Activated CD4-positive, alpha-beta T cell treated with anti-CD3 and anti-CD28 coated beads, Interleukin-2, amount 50 U/mL, for 16 hours (primary cell): Measurements from ENCODE around the gene RNF180.

Experiments used
- DNase-seq: peaks from one replicate; pipeline ENCODE4 v3.0.0-alpha.2; 2020

The RNF180 gene, protein sequence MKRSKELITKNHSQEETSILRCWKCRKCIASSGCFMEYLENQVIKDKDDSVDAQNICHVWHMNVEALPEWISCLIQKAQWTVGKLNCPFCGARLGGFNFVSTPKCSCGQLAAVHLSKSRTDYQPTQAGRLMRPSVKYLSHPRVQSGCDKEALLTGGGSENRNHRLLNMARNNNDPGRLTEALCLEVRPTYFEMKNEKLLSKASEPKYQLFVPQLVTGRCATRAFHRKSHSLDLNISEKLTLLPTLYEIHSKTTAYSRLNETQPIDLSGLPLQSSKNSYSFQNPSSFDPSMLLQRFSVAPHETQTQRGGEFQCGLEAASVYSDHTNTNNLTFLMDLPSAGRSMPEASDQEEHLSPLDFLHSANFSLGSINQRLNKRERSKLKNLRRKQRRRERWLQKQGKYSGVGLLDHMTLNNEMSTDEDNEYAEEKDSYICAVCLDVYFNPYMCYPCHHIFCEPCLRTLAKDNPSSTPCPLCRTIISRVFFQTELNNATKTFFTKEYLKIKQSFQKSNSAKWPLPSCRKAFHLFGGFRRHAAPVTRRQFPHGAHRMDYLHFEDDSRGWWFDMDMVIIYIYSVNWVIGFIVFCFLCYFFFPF

GRCh38 chr5:64165500-64166200 is at the start of gene RNF180:
RNF180 (plus strand) TSS chr5:64165843; CDS start chr5:64200808, 34,965 bp downstream.
- no peak for DNase-seq

DNA sequence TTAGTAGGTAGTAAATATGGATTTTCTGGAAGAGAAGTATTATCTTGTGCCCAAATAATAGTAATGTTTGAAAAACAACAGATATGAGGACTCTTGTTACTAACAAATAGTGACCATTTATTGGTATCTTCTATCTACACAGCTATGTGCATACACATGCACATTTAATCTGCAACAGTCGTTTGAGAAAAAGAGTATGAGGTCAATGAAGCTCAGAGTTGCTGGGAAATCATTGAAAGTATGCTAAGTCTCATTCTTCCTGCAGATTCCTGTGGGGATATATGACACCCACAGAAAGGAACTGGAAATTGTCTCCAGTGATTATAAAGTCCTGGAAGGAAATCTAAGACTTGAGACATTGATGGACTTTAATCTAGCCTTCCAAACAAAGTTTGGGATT is 40.1 kb upstream of the RNF180 start:
- no peak for DNase-seq

- DNase-seq: no peak
These were observed 39.4 kb upstream of the RNF180 start for GRCh38 chr5:64126202-64126741.

- no peak for DNase-seq
These were observed 25.6 kb upstream of the RNF180 start for GRCh38 chr5:64140018-64140417.

- DNase-seq: no peak
These were observed 21.0 kb upstream of the RNF180 start for GRCh38 chr5:64144425-64145215.

DNA sequence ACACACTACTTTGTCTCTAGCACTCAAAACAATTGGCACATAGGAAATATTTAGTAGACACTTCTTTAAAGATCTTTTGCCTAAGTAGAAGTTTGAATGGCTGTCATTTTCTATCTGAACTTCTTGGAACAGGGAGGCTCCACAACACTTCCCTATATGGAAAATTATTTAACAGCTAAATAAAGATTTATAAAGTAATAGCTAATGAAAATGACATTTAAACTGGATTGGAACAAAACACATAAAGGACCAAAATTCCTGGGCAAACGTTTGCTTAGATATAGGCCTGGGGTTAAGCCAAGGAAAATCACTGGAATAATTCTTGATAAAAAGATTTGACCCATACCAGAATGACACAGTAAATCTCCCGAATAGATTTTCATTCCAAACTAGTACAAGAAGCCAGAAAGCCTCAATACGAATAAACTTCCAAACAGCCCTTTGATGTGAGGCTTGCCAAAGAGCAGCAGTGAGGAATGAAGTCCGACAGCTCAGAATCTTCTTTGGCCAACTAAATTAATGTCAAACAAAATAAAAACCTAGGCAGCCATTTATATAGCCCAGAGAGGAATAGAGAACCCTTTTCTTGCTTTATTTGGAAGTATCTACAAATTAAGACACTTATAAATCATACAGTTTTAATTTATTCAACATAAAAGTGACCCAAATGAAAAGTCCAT is 20.3 kb upstream of the RNF180 start:
- no peak for DNase-seq

DNA sequence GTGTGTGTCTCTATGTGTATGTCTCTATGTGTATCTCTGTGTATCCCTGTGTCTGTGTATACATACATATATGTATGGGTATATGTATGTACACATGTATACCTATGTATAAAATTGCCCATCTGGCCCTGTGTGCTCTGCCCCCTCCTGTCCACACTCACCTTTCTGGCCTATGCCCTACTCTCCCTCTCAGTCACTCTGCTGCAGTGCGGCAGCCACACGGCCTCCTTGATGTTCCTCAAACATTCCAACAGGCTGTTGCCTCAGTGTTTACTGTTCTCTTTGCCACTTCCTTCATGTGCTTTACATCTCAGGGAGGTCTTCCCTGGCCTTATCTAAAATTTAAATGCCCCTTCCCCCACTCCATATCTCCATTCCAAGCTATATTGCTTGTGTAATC is 18.3 kb upstream of the RNF180 start:
- no peak for DNase-seq

DNA sequence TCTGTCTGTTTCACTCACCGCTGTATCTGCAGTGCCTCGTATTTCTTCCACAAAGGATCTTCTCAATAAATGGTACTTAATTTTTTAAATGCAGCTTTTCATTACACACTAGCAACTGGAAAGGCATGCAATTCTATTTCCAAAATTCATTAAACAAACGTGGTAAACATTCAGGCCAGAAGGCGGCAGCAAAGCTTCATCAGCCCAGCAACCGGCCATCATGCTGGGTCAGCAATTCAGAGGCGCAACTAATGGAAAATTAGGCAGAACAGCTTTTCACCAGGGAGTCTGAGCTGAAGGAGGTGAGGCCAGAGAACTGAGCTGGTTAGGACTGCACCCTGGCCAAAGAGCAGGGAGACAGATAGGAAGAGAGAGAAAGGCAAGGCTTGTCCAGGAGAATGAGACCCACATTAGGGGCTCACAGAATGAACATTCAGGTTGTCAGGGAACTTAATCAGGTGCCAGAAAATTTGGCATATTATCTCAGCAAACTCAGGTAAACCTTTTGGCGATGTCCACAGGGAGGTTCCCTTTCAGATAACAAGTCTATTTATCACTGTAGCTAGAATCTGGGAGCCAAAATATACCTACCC is 17.7 kb upstream of the RNF180 start:
- peak; percentile 17 for DNase-seq

- no peak for DNase-seq
These were observed 16.4 kb upstream of the RNF180 start for GRCh38 chr5:64149268-64149667.

GRCh38 chr5:64149857-64150521 is 15.7 kb upstream of the RNF180 start:
- no peak for DNase-seq

GRCh38 chr5:64156261-64156660 is 9.4 kb upstream of the RNF180 start:
- no peak for DNase-seq

- DNase-seq: no peak
These were observed 6.8 kb upstream of the RNF180 start for GRCh38 chr5:64158827-64159226.

DNA sequence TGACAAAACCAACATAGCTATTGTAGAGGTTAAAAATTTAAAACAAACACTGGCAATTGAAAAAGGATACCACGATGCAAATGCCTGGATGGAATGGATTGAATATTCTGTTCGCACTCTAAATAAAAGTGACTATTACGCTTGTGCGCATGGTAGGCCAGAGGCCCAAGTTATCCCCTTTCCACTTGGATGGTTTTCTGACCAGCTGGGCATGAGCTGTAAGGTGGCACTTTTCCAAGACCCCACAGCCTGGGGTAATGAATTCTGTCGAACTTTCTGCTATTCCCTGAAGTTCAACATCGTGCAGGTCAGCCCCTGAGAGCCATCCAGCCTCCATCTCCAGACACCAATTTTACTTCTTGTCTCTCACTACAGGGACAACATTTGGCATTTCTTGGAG is 5.4 kb upstream of the RNF180 start:
- DNase-seq: no peak

DNA sequence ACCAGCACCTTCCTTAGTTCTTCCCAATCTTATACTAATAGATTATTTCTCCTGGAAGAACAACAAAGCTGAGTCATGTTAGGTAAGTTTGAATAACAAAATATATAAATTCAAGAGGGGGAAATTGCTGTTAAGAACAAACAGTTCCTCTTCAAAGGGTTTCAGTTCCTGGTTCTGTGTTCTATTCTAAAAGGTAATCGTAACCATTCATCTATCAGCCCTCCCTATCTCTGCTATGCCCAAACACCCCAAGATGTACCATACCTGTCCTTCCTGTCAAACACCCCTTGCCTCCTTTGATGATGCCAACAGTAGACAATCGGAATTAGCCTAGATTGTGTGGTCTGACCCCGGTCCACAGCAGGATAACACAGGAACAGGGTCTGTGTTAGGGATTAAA is 4.2 kb upstream of the RNF180 start:
- DNase-seq: no peak

DNA sequence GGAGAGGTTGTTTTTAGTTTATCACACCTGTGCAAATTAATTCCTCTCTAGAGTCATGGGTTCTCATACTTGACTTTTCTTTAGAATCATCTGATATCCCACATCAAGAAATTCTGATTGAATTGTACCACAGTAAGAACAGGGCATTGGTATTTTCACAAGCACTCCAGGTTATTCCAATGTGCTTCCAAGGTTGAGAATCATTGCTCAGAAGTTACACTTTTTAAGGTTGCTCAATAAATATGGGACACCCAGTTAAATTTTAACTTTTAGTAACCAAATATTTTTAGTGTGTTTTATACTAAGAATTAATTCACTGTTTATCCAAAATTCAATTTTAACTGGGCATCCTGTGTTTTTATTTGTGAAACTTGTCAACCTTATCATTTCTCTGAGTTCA is 2.5 kb upstream of the RNF180 start:
- no peak for DNase-seq

- DNase-seq: no peak
These were observed 1.9 kb upstream of the RNF180 start for GRCh38 chr5:64163746-64164145.

GRCh38 chr5:64164166-64164565 is 1.5 kb upstream of the RNF180 start:
- no peak for DNase-seq

DNA sequence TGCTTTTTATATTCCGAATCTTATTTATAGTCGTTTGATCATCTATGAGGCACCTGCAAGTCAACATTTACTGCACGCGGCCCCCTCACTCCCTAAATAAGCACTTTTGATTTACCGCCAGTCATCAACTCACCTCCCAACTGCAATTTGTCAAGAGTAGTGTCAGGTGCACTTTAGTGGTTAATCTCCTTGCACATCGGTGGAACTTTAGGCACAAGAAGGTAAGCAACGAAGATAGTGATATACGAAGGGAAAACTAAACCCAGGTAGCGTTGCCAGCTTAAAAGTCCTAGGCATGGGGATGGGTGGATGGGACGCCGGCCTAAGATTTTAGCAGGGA is 513 bp upstream of the RNF180 start:
- no peak for DNase-seq

DNA sequence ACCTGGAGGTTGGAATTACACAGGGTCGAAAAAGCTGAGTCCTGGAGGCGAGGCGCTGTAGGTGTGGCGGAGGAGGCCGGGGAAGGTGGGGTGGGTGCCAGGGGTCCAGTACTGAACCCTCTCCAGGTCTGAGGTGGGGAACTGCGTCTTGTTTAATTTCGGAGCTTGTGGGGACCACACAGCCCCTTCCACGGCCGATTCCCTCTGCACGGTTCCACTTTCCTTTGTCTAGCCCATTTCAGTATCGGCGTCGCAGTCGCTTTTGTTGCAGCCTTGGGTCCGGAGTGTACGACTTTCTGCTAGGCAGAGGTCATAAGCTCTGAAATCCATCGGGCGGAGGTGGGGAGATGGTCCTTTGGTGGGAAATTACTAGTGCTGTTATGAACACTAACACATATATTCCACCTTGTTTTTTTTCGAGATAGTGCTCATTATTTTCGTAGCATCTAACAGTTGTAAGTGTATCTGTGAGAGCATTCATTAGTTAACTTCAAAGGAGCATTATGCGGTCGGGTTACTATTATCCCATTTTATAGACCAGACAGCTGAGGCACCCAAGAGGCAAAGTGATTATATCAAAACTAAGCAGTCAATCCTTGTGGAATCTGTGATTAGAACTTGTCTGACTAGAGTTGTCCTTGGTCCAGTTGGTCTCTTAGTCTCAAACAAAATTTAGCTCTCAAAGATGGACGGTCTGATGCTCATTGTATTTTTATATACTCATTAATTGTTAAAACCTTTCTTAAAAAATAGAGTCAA is 737 bp downstream of the RNF180 start:
- no peak for DNase-seq

GRCh38 chr5:64176301-64176700 is 10.7 kb downstream of the RNF180 start:
- no peak for DNase-seq
